CD14-positive monocyte (primary cell): ENCODE data around the gene HEBP2. TPM values are rescaled to one million over a fixed set of nuclear protein-coding genes. Genes with fewer than 3 reads are reported as not detected.

Experiments used
- DNase-seq, 3 donors: peaks; one replicate each; pipeline ENCODE4 v3.0.0-alpha.2; 2011 to 2022
- H2AFZ ChIP-seq: 2 replicates; pipeline ENCODE4 v1.6.0; 2012; ENCODE audit warnings: mild to moderate bottlenecking, low read depth, low read length, inconsistent platforms; ENCODE audit not compliant: insufficient read depth, poor library complexity, severe bottlenecking
- H3K27ac ChIP-seq, 2 donors: 1 replicate in 1 of 2; 2 replicates in 1 of 2; pipeline ENCODE4 v1.5.1; 2012 to 2013; ENCODE audit warnings: low read length in 2 of 2, control low read depth in 1 of 2, inconsistent platforms in 1 of 2, low read depth in 1 of 2, mild to moderate bottlenecking in 1 of 2
- H3K27me3 ChIP-seq, 2 donors: one replicate each; pipeline versions ENCODE4 v1.6.0 to v1.6.1; 2011 to 2013; ENCODE audit warnings: low read length in 2 of 2; ENCODE audit not compliant: control insufficient read depth in 2 of 2, insufficient read depth in 2 of 2
- H3K36me3 ChIP-seq, 2 donors: replicated peaks in 1 of 2; 1 replicate in 1 of 2; 2 replicates in 1 of 2; pipeline versions ENCODE4 v1.5.1 to v1.6.1; 2012 to 2013; ENCODE audit warnings: low read length in 2 of 2, control low read depth in 1 of 2, inconsistent platforms in 1 of 2, mild to moderate bottlenecking in 1 of 2; ENCODE audit not compliant: insufficient read depth in 2 of 2, control insufficient read depth in 1 of 2
- H3K4me1 ChIP-seq, 2 donors: 1 replicate in 1 of 2; 2 replicates in 1 of 2; pipeline versions ENCODE4 v1.5.1 to v1.6.1; 2012 to 2013; ENCODE audit warnings: low read length in 2 of 2, control low read depth in 1 of 2, inconsistent platforms in 1 of 2, mild to moderate bottlenecking in 1 of 2, moderate library complexity in 1 of 2; ENCODE audit not compliant: insufficient read depth in 2 of 2, control insufficient read depth in 1 of 2
- H3K4me2 ChIP-seq: replicated peaks from 2 replicates; pipeline ENCODE3; 2012; ENCODE audit warnings: low read length, moderate library complexity, mild to moderate bottlenecking; ENCODE audit not compliant: poor library complexity, severe bottlenecking; ENCODE audit errors: extremely low read depth
- H3K4me3 ChIP-seq, 3 experiments: fragments of 200-600 bp in 1 of 3; sonication (generic) in 1 of 3; replicated peaks in 1 of 3; 1 replicate in 2 of 3; 2 replicates in 1 of 3; pipeline ENCODE4 v1.5.1; 2011 to 2013; ENCODE audit warnings: low read length in 3 of 3, mild to moderate bottlenecking in 3 of 3, control low read depth in 2 of 3, low read depth in 2 of 3, inconsistent platforms in 1 of 3, moderate library complexity in 1 of 3
- H3K79me2 ChIP-seq: 2 replicates; pipeline ENCODE4 v1.6.0; 2012; ENCODE audit warnings: mild to moderate bottlenecking, control low read depth, inconsistent platforms, low read length, moderate library complexity; ENCODE audit not compliant: insufficient read depth
- H3K9ac ChIP-seq: 2 replicates; pipeline ENCODE4 v1.6.0; 2017; ENCODE audit warnings: low read length, mild to moderate bottlenecking; ENCODE audit not compliant: insufficient read depth, poor library complexity, severe bottlenecking
- H3K9me3 ChIP-seq, 2 donors: replicated peaks in 1 of 2; 1 replicate in 1 of 2; 2 replicates in 1 of 2; pipeline versions ENCODE4 v1.5.1 to v1.6.1; 2012 to 2013; ENCODE audit warnings: low read length in 2 of 2, control low read depth in 1 of 2; ENCODE audit not compliant: control insufficient read depth in 1 of 2, insufficient read depth in 1 of 2
- H4K20me1 ChIP-seq: 2 replicates; pipeline ENCODE4 v1.6.0; 2012; ENCODE audit warnings: mild to moderate bottlenecking, low read length, control low read depth, moderate library complexity; ENCODE audit not compliant: insufficient read depth
- H3K27ac Mint-ChIP-seq, 7 donors: one replicate each; pipeline ENCODE4 v1.8.0; 2020; ENCODE audit warnings: mild to moderate bottlenecking in 7 of 7, mixed read lengths in 7 of 7, moderate library complexity in 6 of 7, inconsistent platforms in 2 of 7
- H3K27me3 Mint-ChIP-seq, 3 donors: one replicate each; pipeline ENCODE4 v1.8.0; 2021 to 2022; ENCODE audit warnings: low read depth in 3 of 3, mild to moderate bottlenecking in 3 of 3, mixed read lengths in 3 of 3, moderate library complexity in 3 of 3, inconsistent platforms in 1 of 3
- H3K36me3 Mint-ChIP-seq, 2 donors: one replicate each; pipeline ENCODE4 v1.8.0; 2020; ENCODE audit warnings: mixed read lengths in 2 of 2, inconsistent platforms in 1 of 2, mild to moderate bottlenecking in 1 of 2
- H3K4me1 Mint-ChIP-seq: one replicate; pipeline ENCODE4 v1.8.0; 2020; ENCODE audit warnings: mild to moderate bottlenecking, mixed read lengths
- H3K4me3 Mint-ChIP-seq, 2 donors: one replicate each; pipeline ENCODE4 v1.8.0; 2020; ENCODE audit warnings: mild to moderate bottlenecking in 2 of 2, mixed read lengths in 2 of 2, moderate library complexity in 1 of 2
- H3K9me3 Mint-ChIP-seq, 7 donors: one replicate each; pipeline ENCODE4 v1.8.0; 2020 to 2022; ENCODE audit warnings: mixed read lengths in 7 of 7, mild to moderate bottlenecking in 6 of 7, moderate library complexity in 6 of 7, inconsistent platforms in 2 of 7
- CTCF ChIP-seq: fragments of 200-600 bp; IDR thresholded peaks from one replicate; pipeline ENCODE4 v1.8.0; 2022; ENCODE audit warnings: antibody characterized with exemption, mild to moderate bottlenecking
- WGBS: methylation state at CpG from one replicate; pipeline ENCODE4 v1.1.5; 2013; ENCODE audit warnings: missing lambda C conversion rate; ENCODE audit not compliant: insufficient coverage; 5-methylcytosine and 5-hydroxymethylcytosine counted together
- intact Hi-C, 2 donors: fragments of 100-400 bp; cut with micrococcal nuclease; formaldehyde crosslinking; loops; one replicate each; pipeline versions ENCODE4 v1.15.0 to v1.15.1; 2023
- polyA plus RNA-seq, 3 donors: library from polyadenylated mRNA; depleted of rRNA in 1 of 3; unstranded in 2 of 3; stranded (reverse) in 1 of 3; fragments of 300-500 nt in 2 of 3; fragments of >200 nt in 1 of 3; fragmentation: Illumina TruSeq in 2 of 3; gene quantifications; 1 replicate in 2 of 3; 2 replicates in 1 of 3; pipeline ENCODE4 v1.2.3, GENCODE V29; 2012 to 2021

The HEBP2 gene
- polyA plus RNA-seq, 3 donors = 17.0 to 97.5 (median 96.8) TPM

- no peaks in the 10 kb centered on the region for H3K27me3 ChIP-seq
- no peak for DNase-seq
- Mint-ChIP-seq H3K4me1 (peaks cover 13% of the 10 kb centered on the region), H3K36me3 (no peaks in the 10 kb centered on the region), H3K9me3 (peaks cover 0 to 2% (median 0%) of the 10 kb centered on the region in 7 donors), H3K27me3 (no peaks in the 10 kb centered on the region), H3K27ac (no peak overlapping the region), H3K4me3 (no peak overlapping the region)
- no peaks in the 10 kb centered on the region for H3K9me3 ChIP-seq
- no peak overlapping the region for H3K27ac ChIP-seq
- no peaks in the 10 kb centered on the region for H3K79me2 ChIP-seq
- H3K9ac ChIP-seq = no peak overlapping the region
- peaks cover 5 to 14% of the 10 kb centered on the region in 2 donors for H3K4me1 ChIP-seq
- H3K4me3 ChIP-seq = no peak overlapping the region
- H2AFZ ChIP-seq = no peak overlapping the region
- intact Hi-C loops = no loop called here
- no peak overlapping the region for H3K4me2 ChIP-seq
- H4K20me1 ChIP-seq = no peaks in the 10 kb centered on the region
- no peaks in the 10 kb centered on the region for H3K36me3 ChIP-seq
- no peak for TF ChIP-seq CTCF
Measured at GRCh38 chr6:138377042-138377441, 27.0 kb upstream of the HEBP2 start.

GRCh38 chr6:138377844-138378243, 26.2 kb upstream of the HEBP2 start, which contains the start of gene SMIM28:
Gene SMIM28 (plus strand): TSS chr6:138377905. CDS start chr6:138378073, 168 bp downstream.
- Histone ChIP-seq H4K20me1 (no peaks in the 10 kb centered on the region), H3K36me3 (no peaks in the 10 kb centered on the region), H3K9ac (no peak within 1 kb of the TSS), H3K27me3 (no peaks in the 10 kb centered on the region), H3K4me1 (peaks cover 2 to 11% of the 10 kb centered on the region in 2 donors), H3K27ac (no peak within 1 kb of the TSS), H3K4me3 (no peak within 1 kb of the TSS), H3K79me2 (no peaks in the 10 kb centered on the region), H3K4me2 (no peak within 1 kb of the TSS), H2AFZ (no peak within 1 kb of the TSS), H3K9me3 (no peaks in the 10 kb centered on the region)
- no peaks in the 10 kb centered on the region for H3K27me3 Mint-ChIP-seq
- H3K27ac Mint-ChIP-seq = no peak within 1 kb of the TSS
- H3K36me3 Mint-ChIP-seq = no peaks in the 10 kb centered on the region
- peaks cover 12% of the 10 kb centered on the region for H3K4me1 Mint-ChIP-seq
- intact Hi-C loops = no loop called here
- H3K4me3 Mint-ChIP-seq = no peak within 1 kb of the TSS
- peaks cover 0 to 5% (median 0%) of the 10 kb centered on the region in 7 donors for H3K9me3 Mint-ChIP-seq
- no peak for TF ChIP-seq CTCF
- 93% methylated on average over 4 of the region's 6 CpGs for WGBS
- DNase-seq = no peak
